Measurements from ENCODE around the gene NEGR1.

NEGR1 gene

GRCh38 chr1:72056516-72056915 is 225.8 kb downstream of the NEGR1 start:
- no peak for DNase-seq (ENCODE audit: low spot score)
- no peak overlapping the region for H3K27ac ChIP-seq
- ChIA-PET POLR2A (ENCODE audit: low non-redundant PET) (no interaction called here), CTCF (no interaction called here)
- TF ChIP-seq, protein P1, sequence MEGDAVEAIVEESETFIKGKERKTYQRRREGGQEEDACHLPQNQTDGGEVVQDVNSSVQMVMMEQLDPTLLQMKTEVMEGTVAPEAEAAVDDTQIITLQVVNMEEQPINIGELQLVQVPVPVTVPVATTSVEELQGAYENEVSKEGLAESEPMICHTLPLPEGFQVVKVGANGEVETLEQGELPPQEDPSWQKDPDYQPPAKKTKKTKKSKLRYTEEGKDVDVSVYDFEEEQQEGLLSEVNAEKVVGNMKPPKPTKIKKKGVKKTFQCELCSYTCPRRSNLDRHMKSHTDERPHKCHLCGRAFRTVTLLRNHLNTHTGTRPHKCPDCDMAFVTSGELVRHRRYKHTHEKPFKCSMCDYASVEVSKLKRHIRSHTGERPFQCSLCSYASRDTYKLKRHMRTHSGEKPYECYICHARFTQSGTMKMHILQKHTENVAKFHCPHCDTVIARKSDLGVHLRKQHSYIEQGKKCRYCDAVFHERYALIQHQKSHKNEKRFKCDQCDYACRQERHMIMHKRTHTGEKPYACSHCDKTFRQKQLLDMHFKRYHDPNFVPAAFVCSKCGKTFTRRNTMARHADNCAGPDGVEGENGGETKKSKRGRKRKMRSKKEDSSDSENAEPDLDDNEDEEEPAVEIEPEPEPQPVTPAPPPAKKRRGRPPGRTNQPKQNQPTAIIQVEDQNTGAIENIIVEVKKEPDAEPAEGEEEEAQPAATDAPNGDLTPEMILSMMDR (conservative IDR thresholded peaks at IDR 0.05; ENCODE audit: low read depth): no peak

DNA sequence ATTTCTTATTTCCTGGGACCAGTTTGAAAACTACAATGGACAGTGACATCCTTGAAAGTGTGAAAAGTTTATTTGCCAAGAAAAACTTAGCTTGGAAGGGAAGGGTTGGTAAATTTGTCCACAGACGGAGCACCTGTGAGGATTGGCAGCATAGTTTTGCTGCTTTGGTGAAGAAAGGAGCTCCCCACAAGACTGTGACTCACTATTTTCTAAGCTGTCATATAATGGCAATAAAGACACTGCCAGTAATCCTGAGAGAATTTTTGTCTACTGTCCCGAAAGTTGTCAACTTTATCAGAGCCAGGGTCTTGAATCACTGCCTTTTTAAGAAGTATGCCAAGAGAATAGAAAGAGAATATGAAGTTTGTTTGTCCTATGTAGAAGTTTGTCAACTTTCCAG is 230.8 kb downstream of the NEGR1 start:
- no peak for DNase-seq (ENCODE audit: low spot score)
- ChIA-PET CTCF (no interaction called here), POLR2A (ENCODE audit: low non-redundant PET) (no interaction called here)
- no peak overlapping the region for H3K27ac ChIP-seq
- TF ChIP-seq, protein P1 (conservative IDR thresholded peaks at IDR 0.05; ENCODE audit: low read depth): no peak

DNA sequence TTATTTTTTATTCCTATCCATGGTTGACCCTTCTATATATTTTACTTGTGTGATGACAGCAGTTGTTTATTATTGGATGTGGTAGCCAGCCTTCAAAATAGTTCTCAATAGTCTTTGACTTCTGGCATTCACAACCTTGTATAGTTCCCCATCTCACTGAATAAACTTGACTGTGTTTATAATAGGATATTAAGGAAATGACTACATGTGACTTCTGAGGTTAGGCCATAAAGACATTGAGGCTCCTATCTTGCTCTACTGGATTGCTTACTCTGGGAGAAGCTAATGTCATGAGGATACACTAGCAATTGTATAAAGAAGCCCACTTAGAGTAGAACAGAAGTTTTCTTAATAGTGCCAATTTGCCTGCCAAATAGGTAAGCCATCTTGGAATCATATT is 231.8 kb downstream of the NEGR1 start:
- DNase-seq (ENCODE audit: low spot score): no peak
- POLR2A ChIA-PET (ENCODE audit: low non-redundant PET): no interaction called here
- no peak overlapping the region for H3K27ac ChIP-seq
- CTCF ChIA-PET: no interaction called here
- TF ChIP-seq, protein P1 (conservative IDR thresholded peaks at IDR 0.05; ENCODE audit: low read depth): no peak

GRCh38 chr1:72037745-72038343 is 244.5 kb downstream of the NEGR1 start:
- POLR2A ChIA-PET (ENCODE audit: low non-redundant PET): no interaction called here
- CTCF ChIA-PET: interaction anchor here (0.6 to 1.0 kb wide), 5 partner anchors 9 to 45 kb away, joined by 3 read pairs; no protein-coding TSS in a partner anchor
- TF ChIP-seq, protein P1 (conservative IDR thresholded peaks at IDR 0.05; ENCODE audit: low read depth): peak; percentile 62
- DNase-seq (ENCODE audit: low spot score): peak; percentile 17
- H3K27ac ChIP-seq: no peak overlapping the region

DNA sequence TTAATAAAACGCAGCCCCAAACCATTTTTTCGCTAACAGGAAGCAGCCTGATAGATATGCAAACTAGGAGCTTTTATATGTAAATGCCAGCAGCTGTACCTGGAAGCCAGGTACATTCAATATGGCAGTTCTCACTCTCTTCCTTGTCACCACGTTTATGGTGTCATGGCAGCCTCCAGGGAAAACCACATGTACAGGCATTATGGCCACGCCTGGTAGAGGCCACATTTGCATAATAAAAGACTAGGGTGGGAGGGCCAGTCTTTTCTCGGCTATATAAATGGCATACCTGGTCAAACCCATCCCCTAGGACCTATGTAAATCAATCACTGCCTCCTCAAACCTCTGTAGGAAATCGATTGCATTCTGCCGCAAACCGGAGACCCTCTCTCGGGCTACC is 247.5 kb downstream of the NEGR1 start:
- no peak for DNase-seq (ENCODE audit: low spot score)
- ChIA-PET POLR2A (ENCODE audit: low non-redundant PET) (no interaction called here), CTCF (interaction anchor here (0.7 kb wide), 1 partner anchor 165 kb away, joined by 3 read pairs; no protein-coding TSS in a partner anchor)
- no peak overlapping the region for H3K27ac ChIP-seq
- TF ChIP-seq, protein P1 (conservative IDR thresholded peaks at IDR 0.05; ENCODE audit: low read depth): no peak

GRCh38 chr1:72023063-72023930 is 259.0 kb downstream of the NEGR1 start:
- DNase-seq (ENCODE audit: low spot score): no peak
- H3K27ac ChIP-seq: no peak overlapping the region
- CTCF ChIA-PET: no interaction called here
- TF ChIP-seq, protein P1 (conservative IDR thresholded peaks at IDR 0.05; ENCODE audit: low read depth): no peak
- POLR2A ChIA-PET (ENCODE audit: low non-redundant PET): no interaction called here

All from RWPE1 (cell line).